Osteoblast (primary cell): ENCODE data around the gene STON2. TPM values are rescaled to one million over a fixed set of nuclear protein-coding genes. Genes with fewer than 3 reads are reported as not detected.

Source experiments
- DNase-seq: peaks from one replicate; pipeline ENCODE4 v3.0.0; 2011; ENCODE audit warnings: low spot score, mixed read lengths; ENCODE audit not compliant: insufficient read length; ENCODE audit errors: missing footprints
- H2AFZ ChIP-seq: 2 replicates; pipeline ENCODE4 v1.6.0; 2011; ENCODE audit warnings: mild to moderate bottlenecking, low read length
- H3K27ac ChIP-seq: 2 replicates; pipeline ENCODE4 v1.5.1; 2011; ENCODE audit warnings: mild to moderate bottlenecking, low read depth, low read length, moderate library complexity
- H3K27me3 ChIP-seq: 2 replicates; pipeline ENCODE4 v1.6.0; 2012; ENCODE audit warnings: mild to moderate bottlenecking, control low read depth, inconsistent platforms, low read length, moderate library complexity; ENCODE audit not compliant: insufficient read depth
- H3K36me3 ChIP-seq: 2 replicates; pipeline ENCODE4 v1.5.1; 2011; ENCODE audit warnings: mild to moderate bottlenecking, low read length, control low read depth, moderate library complexity; ENCODE audit not compliant: insufficient read depth
- H3K4me1 ChIP-seq: 2 replicates; pipeline ENCODE4 v1.5.1; 2011; ENCODE audit warnings: mild to moderate bottlenecking, low read length, control low read depth, moderate library complexity; ENCODE audit not compliant: insufficient read depth
- H3K4me2 ChIP-seq: 2 replicates; pipeline ENCODE4 v1.6.0; 2011; ENCODE audit warnings: mild to moderate bottlenecking, low read length; ENCODE audit not compliant: insufficient read depth
- H3K4me3 ChIP-seq: fragments of 200-600 bp; sonication (generic); 3 replicates; pipeline ENCODE4 v1.5.1; 2012; ENCODE audit warnings: mild to moderate bottlenecking, low read length, inconsistent platforms; ENCODE audit not compliant: insufficient read depth
- H3K79me2 ChIP-seq: 2 replicates; pipeline ENCODE4 v1.6.0; 2012; ENCODE audit warnings: mild to moderate bottlenecking, low read length, control low read depth, inconsistent platforms; ENCODE audit not compliant: insufficient read depth
- H3K9me3 ChIP-seq: 2 replicates; pipeline ENCODE4 v1.5.1; 2011; ENCODE audit warnings: low read depth, low read length, control low read depth
- H4K20me1 ChIP-seq: 2 replicates; pipeline ENCODE4 v1.6.0; 2012; ENCODE audit warnings: mild to moderate bottlenecking, low read length, control low read depth; ENCODE audit not compliant: insufficient read depth
- CTCF ChIP-seq: IDR thresholded peaks from 2 replicates; pipeline ENCODE4 v1.5.1; 2011; ENCODE audit warnings: mild to moderate bottlenecking, low read depth, low read length, moderate library complexity; ENCODE audit errors: extremely low read depth
- total RNA-seq: library from RNA; depleted of rRNA; stranded (reverse); fragments of >200 nt; gene quantifications from 2 replicates; pipeline ENCODE4 v1.2.3, GENCODE V29; 2012

The STON2 gene
- total RNA-seq, 1 donor = 49.6 TPM

- Histone ChIP-seq H3K4me1 (peaks cover 2% of the 10 kb centered on the region), H3K27ac (no peak overlapping the region), H3K36me3 (no peaks in the 10 kb centered on the region), H3K4me3 (no peak overlapping the region), H3K79me2 (no peaks in the 10 kb centered on the region), H2AFZ (no peak overlapping the region), H4K20me1 (no peaks in the 10 kb centered on the region), H3K4me2 (no peak overlapping the region), H3K9me3 (no peaks in the 10 kb centered on the region), H3K27me3 (peaks cover 3% of the 10 kb centered on the region)
- no peak for TF ChIP-seq CTCF
- no peak for DNase-seq
Observed at GRCh38 chr14:81394739-81395138, 5.4 kb downstream of the STON2 start.

- H3K79me2 ChIP-seq = no peaks in the 10 kb centered on the region
- H3K36me3 ChIP-seq = no peaks in the 10 kb centered on the region
- peaks cover 3% of the 10 kb centered on the region for H3K27me3 ChIP-seq
- DNase-seq = no peak
- H2AFZ ChIP-seq = no peak overlapping the region
- H3K9me3 ChIP-seq = no peaks in the 10 kb centered on the region
- H3K27ac ChIP-seq = no peak overlapping the region
- H4K20me1 ChIP-seq = no peaks in the 10 kb centered on the region
- H3K4me1 ChIP-seq = no peaks in the 10 kb centered on the region
- H3K4me3 ChIP-seq = no peak overlapping the region
- no peak overlapping the region for H3K4me2 ChIP-seq
- TF ChIP-seq CTCF = no peak
Observed at GRCh38 chr14:81392976-81393643, 7.0 kb downstream of the STON2 start.

- H2AFZ ChIP-seq = no peak overlapping the region
- no peaks in the 10 kb centered on the region for H3K36me3 ChIP-seq
- no peaks in the 10 kb centered on the region for H3K79me2 ChIP-seq
- no peak for TF ChIP-seq CTCF
- no peaks in the 10 kb centered on the region for H3K9me3 ChIP-seq
- H3K4me1 ChIP-seq = no peaks in the 10 kb centered on the region
- H3K27me3 ChIP-seq = peaks cover 3% of the 10 kb centered on the region
- H3K4me2 ChIP-seq = no peak overlapping the region
- H3K4me3 ChIP-seq = no peak overlapping the region
- H4K20me1 ChIP-seq = no peaks in the 10 kb centered on the region
- DNase-seq = no peak
- H3K27ac ChIP-seq = no peak overlapping the region
Observed at GRCh38 chr14:81392052-81392451, 8.1 kb downstream of the STON2 start.

GRCh38 chr14:81390696-81391095 lies 9.4 kb downstream of the STON2 start:
- TF ChIP-seq CTCF = no peak
- Histone ChIP-seq H3K4me1 (no peaks in the 10 kb centered on the region), H3K27me3 (peaks cover 3% of the 10 kb centered on the region), H3K4me3 (no peak overlapping the region), H3K79me2 (no peaks in the 10 kb centered on the region), H3K36me3 (no peaks in the 10 kb centered on the region), H3K9me3 (no peaks in the 10 kb centered on the region), H3K4me2 (no peak overlapping the region), H4K20me1 (no peaks in the 10 kb centered on the region), H2AFZ (no peak overlapping the region), H3K27ac (no peak overlapping the region)
- no peak for DNase-seq
